Fibroblast of mammary gland (primary cell): ENCODE results near the gene TSPOAP1.

Source experiments
- DNase-seq: peaks from one replicate; pipeline ENCODE4 v3.0.0-alpha.2; 2010; ENCODE audit warnings: low read depth
- H3K4me3 ChIP-seq: 2 replicates; pipeline ENCODE4 v1.5.1; 2011; ENCODE audit warnings: low read depth, mild to moderate bottlenecking, low read length, moderate library complexity; ENCODE audit not compliant: control insufficient read depth
- TF ChIP-seq, protein P1 (sequence below): conservative IDR thresholded peaks from 2 replicates; pipeline ENCODE4 v1.5.1; 2011; ENCODE audit warnings: low read depth, low read length, inconsistent platforms; ENCODE audit not compliant: control insufficient read depth, insufficient read depth

The TSPOAP1 gene

DNA sequence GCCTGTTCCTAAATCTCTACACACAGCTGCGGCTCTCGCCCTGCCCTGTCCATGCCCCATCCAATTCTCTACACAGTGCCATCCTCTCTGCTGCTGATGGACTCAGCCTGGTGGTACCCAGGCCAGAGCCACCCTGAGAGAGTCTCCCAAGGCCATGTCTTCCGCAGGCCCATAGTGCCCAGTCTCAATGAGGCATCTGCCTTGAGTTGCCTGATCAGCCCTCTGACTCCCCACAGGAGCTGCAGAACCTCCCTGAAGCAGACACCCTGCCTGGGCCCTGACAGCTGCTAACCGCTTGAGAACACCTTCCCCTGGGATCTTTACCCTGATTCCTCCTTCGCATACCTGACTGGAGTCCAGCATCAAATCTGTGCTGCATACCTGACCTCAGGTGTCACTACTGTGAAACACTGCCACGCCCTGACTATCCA is 13.3 kb downstream of the TSPOAP1 start:
- no peak overlapping the region for H3K4me3 ChIP-seq
- TF ChIP-seq, protein P1, sequence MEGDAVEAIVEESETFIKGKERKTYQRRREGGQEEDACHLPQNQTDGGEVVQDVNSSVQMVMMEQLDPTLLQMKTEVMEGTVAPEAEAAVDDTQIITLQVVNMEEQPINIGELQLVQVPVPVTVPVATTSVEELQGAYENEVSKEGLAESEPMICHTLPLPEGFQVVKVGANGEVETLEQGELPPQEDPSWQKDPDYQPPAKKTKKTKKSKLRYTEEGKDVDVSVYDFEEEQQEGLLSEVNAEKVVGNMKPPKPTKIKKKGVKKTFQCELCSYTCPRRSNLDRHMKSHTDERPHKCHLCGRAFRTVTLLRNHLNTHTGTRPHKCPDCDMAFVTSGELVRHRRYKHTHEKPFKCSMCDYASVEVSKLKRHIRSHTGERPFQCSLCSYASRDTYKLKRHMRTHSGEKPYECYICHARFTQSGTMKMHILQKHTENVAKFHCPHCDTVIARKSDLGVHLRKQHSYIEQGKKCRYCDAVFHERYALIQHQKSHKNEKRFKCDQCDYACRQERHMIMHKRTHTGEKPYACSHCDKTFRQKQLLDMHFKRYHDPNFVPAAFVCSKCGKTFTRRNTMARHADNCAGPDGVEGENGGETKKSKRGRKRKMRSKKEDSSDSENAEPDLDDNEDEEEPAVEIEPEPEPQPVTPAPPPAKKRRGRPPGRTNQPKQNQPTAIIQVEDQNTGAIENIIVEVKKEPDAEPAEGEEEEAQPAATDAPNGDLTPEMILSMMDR = no peak
- no peak for DNase-seq

DNA sequence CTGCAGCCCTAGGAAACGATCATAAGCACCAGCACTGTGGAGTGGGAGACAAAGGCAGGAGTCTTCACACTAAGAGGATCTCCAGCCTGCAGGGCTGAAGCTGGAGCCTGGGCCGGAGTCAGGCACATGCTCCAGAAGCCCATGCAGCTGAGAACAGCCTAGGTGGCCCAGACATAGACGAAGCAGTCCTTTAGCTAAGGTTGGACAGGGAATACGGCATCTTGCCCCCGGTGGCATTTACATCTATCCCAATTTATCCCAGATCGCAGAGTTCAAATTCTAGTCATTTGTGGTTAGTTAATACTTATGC is 13.9 kb downstream of the TSPOAP1 start:
- no peak for DNase-seq
- TF ChIP-seq, protein P1 = no peak
- no peak overlapping the region for H3K4me3 ChIP-seq

DNA sequence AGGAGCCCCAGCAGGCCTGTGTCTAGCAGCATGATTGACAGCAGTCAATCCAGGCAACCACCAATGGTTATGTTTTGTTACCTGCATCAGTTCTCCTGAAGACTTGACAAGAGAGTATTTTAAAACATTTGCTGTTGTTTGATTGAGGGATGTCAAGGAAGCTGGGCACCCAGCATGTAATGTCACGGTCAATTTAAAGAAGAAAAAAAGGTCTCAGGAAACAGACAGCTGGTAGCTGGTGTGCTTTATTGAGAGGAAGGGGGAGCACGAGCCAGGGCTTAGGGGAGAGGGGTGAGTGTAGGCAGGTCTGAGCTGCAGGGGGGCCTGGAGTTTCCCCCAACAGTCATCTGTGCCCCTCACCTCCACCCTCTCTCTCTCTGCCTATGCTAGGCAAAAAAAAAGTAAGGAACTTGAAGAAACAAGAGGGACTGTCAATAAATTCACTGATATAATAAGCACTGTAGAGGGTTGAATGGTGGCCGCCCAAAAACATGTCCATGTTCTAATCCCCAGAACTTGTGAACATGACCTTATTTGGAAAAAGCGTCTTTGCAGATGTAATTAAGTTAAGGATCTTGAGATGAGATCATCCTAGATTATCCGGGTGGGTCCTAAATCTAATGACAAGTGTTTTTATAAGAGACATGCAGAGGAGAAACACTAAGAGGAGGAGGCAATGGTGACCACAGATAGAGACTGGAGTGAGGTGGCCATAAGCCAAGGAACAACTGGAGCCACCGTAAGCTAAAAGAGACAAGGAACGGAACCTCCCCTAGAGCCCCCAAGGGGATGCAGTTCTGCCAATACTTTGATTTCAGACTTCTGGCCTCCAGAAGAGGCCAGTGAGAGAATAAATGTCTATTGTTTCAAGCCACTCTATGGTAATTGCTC is 14.5 kb downstream of the TSPOAP1 start:
- H3K4me3 ChIP-seq = no peak overlapping the region
- DNase-seq = no peak
- TF ChIP-seq, protein P1 = no peak

DNA sequence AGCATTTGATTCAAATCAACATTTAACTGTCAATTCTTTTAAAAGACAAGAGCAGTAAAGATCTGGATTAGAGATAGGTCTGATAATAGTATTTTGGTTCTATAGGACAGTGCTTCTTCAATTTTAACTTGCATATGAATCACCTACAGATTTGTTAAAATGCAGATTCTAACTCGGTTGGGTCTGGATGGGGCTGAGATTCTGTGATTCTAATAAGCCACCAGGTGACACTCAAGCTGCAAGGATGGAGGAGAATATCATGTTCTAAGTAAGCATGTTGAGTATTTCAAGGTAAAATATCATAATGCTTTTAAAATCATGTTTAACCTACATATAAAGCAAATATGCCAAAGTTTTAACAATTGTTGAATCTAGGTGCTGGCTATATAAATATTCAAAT is 15.8 kb downstream of the TSPOAP1 start:
- TF ChIP-seq, protein P1 = no peak
- no peak for DNase-seq

DNA sequence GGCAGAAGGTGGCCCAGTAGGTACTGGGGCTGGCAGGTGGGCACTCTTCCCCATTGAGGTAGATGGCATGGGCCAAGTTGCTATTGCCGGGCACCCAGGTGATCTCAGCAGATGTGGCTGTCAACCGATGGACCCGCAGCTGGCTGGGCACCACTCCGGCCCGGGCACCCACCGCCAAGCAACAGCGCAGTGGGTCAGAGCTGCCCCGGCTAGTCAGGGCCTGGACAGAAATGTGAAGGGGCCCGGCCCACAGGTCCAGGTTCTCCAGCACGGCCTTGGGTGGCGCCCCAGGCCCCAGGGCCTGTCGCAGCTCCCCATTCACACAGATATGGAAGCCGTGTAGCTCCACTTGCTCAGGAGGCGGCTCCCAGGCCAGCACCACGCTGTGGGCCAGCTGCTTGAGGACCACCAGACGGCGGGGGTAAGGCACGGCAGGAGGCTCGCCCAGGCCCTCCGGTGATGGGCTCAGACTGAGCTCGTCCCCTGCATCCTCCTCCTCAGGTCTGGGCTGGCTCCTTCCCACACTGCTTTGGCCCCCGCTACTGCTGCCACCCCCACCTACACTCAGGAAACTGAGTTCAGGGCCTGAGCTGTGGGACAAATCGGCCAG is 16.5 kb downstream of the TSPOAP1 start:
- TF ChIP-seq, protein P1 = no peak

More for the DNA sequence above, 15.8 kb downstream of the TSPOAP1 start:
- H3K4me3 ChIP-seq = no peak overlapping the region

DNA sequence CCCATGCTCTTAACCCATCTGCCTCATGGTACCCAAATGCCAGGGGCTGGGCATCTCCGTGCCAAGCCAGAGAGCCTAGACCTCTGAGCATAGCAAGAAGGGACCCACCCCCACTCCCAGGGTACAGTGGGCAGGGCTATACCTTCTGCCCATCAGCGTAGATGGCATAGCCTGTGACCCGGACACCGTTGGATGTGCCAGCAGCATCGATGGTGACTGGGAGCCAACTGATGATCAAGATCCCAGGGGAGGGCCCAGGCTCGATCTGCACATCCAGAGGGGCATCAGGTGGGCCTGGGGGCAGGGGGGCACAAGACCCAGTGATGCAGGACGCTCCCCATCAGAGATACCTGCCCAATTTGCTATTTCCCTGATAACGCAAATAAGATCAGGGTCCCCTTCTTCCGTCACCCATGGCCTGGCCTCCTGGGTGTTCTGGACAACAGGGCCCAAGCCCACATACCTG is 17.1 kb downstream of the TSPOAP1 start:
- TF ChIP-seq, protein P1 = no peak
- H3K4me3 ChIP-seq = no peak overlapping the region
- no peak for DNase-seq

More for the DNA sequence above, 16.5 kb downstream of the TSPOAP1 start:
- H3K4me3 ChIP-seq = no peak overlapping the region
- no peak for DNase-seq
